ENCODE measurements around the gene CFAP161. TPM values are rescaled to one million over a fixed set of nuclear protein-coding genes. Genes with fewer than 3 reads are reported as not detected.
"Not testable (repeated sequence)": the region's sequence is repeated elsewhere in the genome, so short reads cannot be mapped to it uniquely, and the experiment has no call there.

Gene CFAP161
- total and polyA plus RNA-seq, 7 donors, result 0.03 to 0.28 TPM; not detected in 5

GRCh38 chr15:81120069-81120468, 14.0 kb upstream of the CFAP161 start:
- Histone ChIP-seq H3K4me3 (no peak overlapping the region), H3K36me3 (ENCODE audit: insufficient read depth in 1 of 2, low read depth in 1 of 2) (no peaks in the 10 kb centered on the region), H3K9me3 (no peaks in the 10 kb centered on the region), H3K27me3 (ENCODE audit: insufficient read depth in 3 of 3, low read length in 2 of 3) (peaks cover 3 to 27% (median 5%) of the 10 kb centered on the region in 3 donors), H3K27ac (no peak overlapping the region), H3K4me1 (no peaks in the 10 kb centered on the region)
- intact Hi-C loops (cut with DNase I), result no loop called here
- no peak for TF ChIP-seq CTCF (IDR thresholded peaks at IDR 0.05)
- no peak for ATAC-seq
- no peak for DNase-seq

- DNase-seq (no peak), ATAC-seq (no peak)
- TF ChIP-seq CTCF (IDR thresholded peaks at IDR 0.05), result no peak
- intact Hi-C loops (cut with DNase I), result no loop called here
- Histone ChIP-seq H3K4me3 (no peak overlapping the region), H3K27me3 (ENCODE audit: insufficient read depth in 3 of 3, low read length in 2 of 3) (peaks cover 0 to 19% (median 2%) of the 10 kb centered on the region in 3 donors), H3K36me3 (ENCODE audit: insufficient read depth in 1 of 2, low read depth in 1 of 2) (no peaks in the 10 kb centered on the region), H3K4me1 (no peaks in the 10 kb centered on the region), H3K9me3 (no peaks in the 10 kb centered on the region), H3K27ac (no peak overlapping the region)
- WGBS, 3 donors, result 53 to 67% (median 63%) methylated on average over 3 of the region's 3 CpGs
Measured at GRCh38 chr15:81126892-81127291, 7.2 kb upstream of the CFAP161 start.

- H3K36me3 ChIP-seq (ENCODE audit: insufficient read depth in 1 of 2, low read depth in 1 of 2); H3K9me3 ChIP-seq; intact Hi-C loops (cut with DNase I); H3K4me1 ChIP-seq; H3K4me3 ChIP-seq; ATAC-seq; H3K27me3 ChIP-seq (ENCODE audit: insufficient read depth in 3 of 3, low read length in 2 of 3); H3K27ac ChIP-seq; DNase-seq: not testable (repeated sequence)
- 79 to 85% (median 81%) methylated on average over 6 of the region's 6 CpGs for WGBS, 3 donors
Measured at GRCh38 chr15:81141478-81141877, 7.4 kb downstream of the CFAP161 start.

GRCh38 chr15:81146006-81146405, 11.9 kb downstream of the CFAP161 start:
- no peak overlapping the region for H3K4me3 ChIP-seq
- 68 to 95% (median 85%) methylated on average over 1 of the region's 1 CpG for WGBS, 3 donors
- no peaks in the 10 kb centered on the region for H3K9me3 ChIP-seq
- TF ChIP-seq CTCF (IDR thresholded peaks at IDR 0.05), result no peak
- H3K36me3 ChIP-seq (ENCODE audit: insufficient read depth in 1 of 2, low read depth in 1 of 2), result no peaks in the 10 kb centered on the region
- H3K27ac ChIP-seq, result no peak overlapping the region
- ATAC-seq (no peak), DNase-seq (no peak)
- intact Hi-C loops (cut with DNase I), result no loop called here
- H3K27me3 ChIP-seq (ENCODE audit: insufficient read depth in 3 of 3, low read length in 2 of 3), result peaks cover 0 to 2% (median 0%) of the 10 kb centered on the region in 3 donors
- no peaks in the 10 kb centered on the region for H3K4me1 ChIP-seq

- peaks cover 0 to 2% (median 0%) of the 10 kb centered on the region in 3 donors for H3K27me3 ChIP-seq (ENCODE audit: insufficient read depth in 3 of 3, low read length in 2 of 3)
- H3K4me1 ChIP-seq, result no peaks in the 10 kb centered on the region
- no peak overlapping the region for H3K4me3 ChIP-seq
- DNase-seq (no peak), ATAC-seq (no peak)
- intact Hi-C loops (cut with DNase I), result no loop called here
- no peaks in the 10 kb centered on the region for H3K9me3 ChIP-seq
- no peaks in the 10 kb centered on the region for H3K36me3 ChIP-seq (ENCODE audit: insufficient read depth in 1 of 2, low read depth in 1 of 2)
- no peak for TF ChIP-seq CTCF (IDR thresholded peaks at IDR 0.05)
- no peak overlapping the region for H3K27ac ChIP-seq
- WGBS, 3 donors, result 67 to 73% (median 68%) methylated on average over 1 of the region's 1 CpG
Measured at GRCh38 chr15:81146466-81146865, 12.4 kb downstream of the CFAP161 start.

Data from psoas muscle (tissue), 8 donors.